ENCODE results near the gene RAB11A.

The RAB11A gene

GRCh38 chr15:65938604-65939003 lies 69.3 kb downstream of the RAB11A start:
- DNase-seq (ENCODE audit: low read depth, low spot score): no peak

- no peak for DNase-seq (ENCODE audit: low read depth, low spot score)
Measured at GRCh38 chr15:65939901-65940617, 70.8 kb downstream of the RAB11A start.

GRCh38 chr15:65940618-65940909 lies 71.3 kb downstream of the RAB11A start:
- no peak for DNase-seq (ENCODE audit: low read depth, low spot score)

Data from smooth muscle cell of the brain vasculature (primary cell).